ENCODE data around the gene PDE7B.
"Not testable (repeated sequence)": the region's sequence is repeated elsewhere in the genome, so short reads cannot be mapped to it uniquely, and the experiment has no call there.

The PDE7B gene

GRCh38 chr6:136208783-136209182, 357.3 kb downstream of the PDE7B start:
- DNase-seq, result no peak

GRCh38 chr6:136209496-136209895, 358.0 kb downstream of the PDE7B start:
- no peak for DNase-seq

- DNase-seq, result no peak
Observed at GRCh38 chr6:136210398-136211165, 359.1 kb downstream of the PDE7B start.

GRCh38 chr6:136212608-136213007, 361.1 kb downstream of the PDE7B start:
- DNase-seq, result no peak

- no peak for DNase-seq
Observed at GRCh38 chr6:136213012-136213539, 361.6 kb downstream of the PDE7B start.

- no peak for DNase-seq
Observed at GRCh38 chr6:136213853-136214252, 362.4 kb downstream of the PDE7B start.

GRCh38 chr6:136216503-136217401, 365.3 kb downstream of the PDE7B start:
- no peak for DNase-seq

- not testable (repeated sequence) for DNase-seq
Observed at GRCh38 chr6:136224974-136225373, 373.5 kb downstream of the PDE7B start.

GRCh38 chr6:136225496-136225895, 374.0 kb downstream of the PDE7B start:
- peak; percentile 24 to 60 for DNase-seq

- peak; percentile 57 to 65 for DNase-seq
Observed at GRCh38 chr6:136226027-136226673, 374.6 kb downstream of the PDE7B start.

- no peak for DNase-seq
Observed at GRCh38 chr6:136226674-136227377, 375.3 kb downstream of the PDE7B start.

- DNase-seq, result no peak
Observed at GRCh38 chr6:136228814-136229213, 377.3 kb downstream of the PDE7B start.

GRCh38 chr6:136230219-136230853, 378.8 kb downstream of the PDE7B start:
- DNase-seq, result no peak

- no peak for DNase-seq
Observed at GRCh38 chr6:136232701-136233100, 381.2 kb downstream of the PDE7B start.

GRCh38 chr6:136235233-136235564, 383.7 kb downstream of the PDE7B start:
- no peak for DNase-seq

- no peak for DNase-seq
Observed at GRCh38 chr6:136236466-136237293, 385.2 kb downstream of the PDE7B start.

GRCh38 chr6:136244061-136244616, 392.6 kb downstream of the PDE7B start:
- DNase-seq, result no peak
